Tibial artery (tissue), 4 donors: ENCODE measurements around the gene NGLY1.

Experiments used
- DNase-seq, 2 donors: peaks; one replicate each; pipeline ENCODE4 v3.0.0-alpha.2; 2019
- H3K27ac ChIP-seq, 2 donors: fragments of 200-600 bp; sonication (generic) in 1 of 2; 1 replicate in 1 of 2; 2 replicates in 1 of 2; pipeline ENCODE4 v1.5.1; 2018 to 2019; ENCODE audit warnings: mild to moderate bottlenecking in 1 of 2
- H3K27me3 ChIP-seq, 2 donors: fragments of 200-600 bp; sonication (generic) in 1 of 2; one replicate each; pipeline versions ENCODE4 v1.5.1 to v1.6.0; 2016 to 2019
- H3K36me3 ChIP-seq, 3 donors: fragments of 200-600 bp; sonication (generic) in 2 of 3; one replicate each; pipeline ENCODE4 v1.5.1; 2016 to 2019; ENCODE audit warnings: mild to moderate bottlenecking in 2 of 3
- H3K4me1 ChIP-seq, 4 donors: fragments of 200-600 bp; sonication (generic) in 2 of 4; 1 replicate in 3 of 4; 2 replicates in 1 of 4; pipeline ENCODE4 v1.5.1; 2016 to 2019
- H3K4me3 ChIP-seq, 2 donors: fragments of 200-600 bp; sonication (generic) in 1 of 2; 1 replicate in 1 of 2; 2 replicates in 1 of 2; pipeline ENCODE4 v1.5.1; 2018 to 2019; ENCODE audit warnings: mild to moderate bottlenecking in 2 of 2
- H3K9me3 ChIP-seq, 3 donors: fragments of 200-600 bp; sonication (generic) in 1 of 3; one replicate each; pipeline ENCODE4 v1.5.1; 2016 to 2019
- CTCF ChIP-seq, 2 experiments: fragments of 200-600 bp in 1 of 2; fragments of 450-650 bp in 1 of 2; IDR thresholded peaks; one replicate each; pipeline ENCODE4 v1.5.1; 2017 to 2019; ENCODE audit warnings: antibody characterized with exemption in 2 of 2, mild to moderate bottlenecking in 1 of 2, moderate library complexity in 1 of 2
- intact Hi-C: fragments of 100-400 bp; cut with DNase I; formaldehyde crosslinking; loops from one replicate; pipeline ENCODE4 v1.15.0; 2023; ENCODE audit warnings: low total_unique reads

NGLY1 gene

GRCh38 chr3:25708036-25708435 is 75.2 kb downstream of the NGLY1 start:
- intact Hi-C loops, result no loop called here
- Histone ChIP-seq H3K4me1 (no peaks in the 10 kb centered on the region), H3K4me3 (no peak overlapping the region), H3K27me3 (peaks cover 0 to 3% of the 10 kb centered on the region in 2 donors), H3K36me3 (no peaks in the 10 kb centered on the region), H3K27ac (no peak overlapping the region), H3K9me3 (no peaks in the 10 kb centered on the region)
- DNase-seq, result no peak
- TF ChIP-seq CTCF (IDR thresholded peaks at IDR 0.05), result no peak

DNA sequence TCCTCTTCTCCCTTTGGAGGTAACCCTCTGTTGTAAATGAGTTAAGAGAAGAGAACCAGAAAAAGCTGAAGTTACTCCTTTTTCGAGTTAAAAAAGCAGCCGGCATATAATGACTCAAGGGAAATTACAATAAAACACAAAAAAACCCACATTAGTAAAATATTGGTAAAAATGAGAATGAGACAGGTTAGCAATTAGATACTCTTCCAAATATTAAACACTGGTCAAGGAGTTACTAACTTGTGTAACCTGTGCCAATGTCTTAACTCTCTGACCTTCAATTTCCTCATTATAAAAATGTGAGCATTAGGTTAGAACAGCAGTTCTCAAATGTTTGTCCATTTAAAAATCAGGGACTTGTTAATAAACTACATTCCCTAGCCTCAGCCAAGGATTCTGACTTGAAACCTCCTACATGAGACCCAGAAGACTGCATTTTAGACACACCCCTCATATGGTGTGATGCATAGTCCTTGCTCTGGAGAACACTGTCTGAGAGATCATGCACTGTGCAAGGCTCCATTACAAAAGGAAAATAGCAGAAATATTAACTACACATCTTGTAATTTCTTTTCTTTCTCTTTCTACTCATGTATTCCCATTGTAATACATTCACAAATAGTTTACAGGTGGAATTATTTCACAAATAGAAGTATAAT is 75.8 kb downstream of the NGLY1 start:
- Histone ChIP-seq H3K4me3 (no peak overlapping the region), H3K4me1 (no peaks in the 10 kb centered on the region), H3K27ac (no peak overlapping the region), H3K36me3 (no peaks in the 10 kb centered on the region), H3K27me3 (peaks cover 0 to 3% of the 10 kb centered on the region in 2 donors), H3K9me3 (no peaks in the 10 kb centered on the region)
- intact Hi-C loops, result no loop called here
- no peak for DNase-seq
- TF ChIP-seq CTCF (IDR thresholded peaks at IDR 0.05), result no peak

GRCh38 chr3:25706213-25706612 is 77.0 kb downstream of the NGLY1 start:
- no peak for TF ChIP-seq CTCF (IDR thresholded peaks at IDR 0.05)
- Histone ChIP-seq H3K36me3 (no peaks in the 10 kb centered on the region), H3K9me3 (no peaks in the 10 kb centered on the region), H3K4me3 (no peak overlapping the region), H3K27me3 (peaks cover 0 to 3% of the 10 kb centered on the region in 2 donors), H3K4me1 (no peaks in the 10 kb centered on the region), H3K27ac (no peak overlapping the region)
- intact Hi-C loops, result no loop called here
- DNase-seq, result no peak

DNA sequence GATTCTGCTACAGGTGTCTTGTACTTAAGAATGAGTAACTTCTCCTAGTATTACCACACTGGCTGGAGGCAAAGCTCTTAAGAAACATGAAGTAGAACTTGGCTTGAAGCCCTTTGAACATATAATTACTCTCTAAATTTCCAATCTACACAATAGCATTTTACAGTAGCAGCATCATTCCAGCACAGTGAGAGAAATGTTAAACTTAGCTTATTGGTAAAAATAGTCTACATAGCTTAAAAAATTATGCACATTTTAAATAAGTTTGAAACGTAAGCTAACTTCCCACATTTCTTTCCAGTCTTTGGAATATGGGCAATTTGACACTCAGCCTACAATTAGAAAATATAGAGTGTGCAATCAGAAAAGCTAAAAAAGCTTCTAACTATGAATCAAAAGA is 85.7 kb downstream of the NGLY1 start:
- TF ChIP-seq CTCF (IDR thresholded peaks at IDR 0.05), result no peak
- Histone ChIP-seq H3K9me3 (no peaks in the 10 kb centered on the region), H3K4me3 (no peak overlapping the region), H3K4me1 (no peaks in the 10 kb centered on the region), H3K36me3 (no peaks in the 10 kb centered on the region), H3K27me3 (no peaks in the 10 kb centered on the region), H3K27ac (no peak overlapping the region)
- DNase-seq, result no peak
- intact Hi-C loops, result no loop called here

GRCh38 chr3:25695731-25696420 is 87.4 kb downstream of the NGLY1 start:
- H3K4me1 ChIP-seq, result no peaks in the 10 kb centered on the region
- no peak for DNase-seq
- H3K36me3 ChIP-seq, result no peaks in the 10 kb centered on the region
- H3K4me3 ChIP-seq, result no peak overlapping the region
- no peak overlapping the region for H3K27ac ChIP-seq
- H3K27me3 ChIP-seq, result no peaks in the 10 kb centered on the region
- H3K9me3 ChIP-seq, result no peaks in the 10 kb centered on the region
- intact Hi-C loops, result no loop called here
- no peak for TF ChIP-seq CTCF (IDR thresholded peaks at IDR 0.05)
